ENCODE measurements around the gene ZNF346.

Gene ZNF346

GRCh38 chr5:177029498-177029897, 7.0 kb downstream of the ZNF346 start:
- no peak overlapping the region for H3K9ac ChIP-seq (ENCODE audit: low read length in 5 of 5)
- no peaks in the 10 kb centered on the region for H3K4me1 ChIP-seq (ENCODE audit: control insufficient read depth in 5 of 5, insufficient read depth in 5 of 5, low read length in 5 of 5)
- no peaks in the 10 kb centered on the region for H3K27me3 ChIP-seq (ENCODE audit: control insufficient read depth in 5 of 5, insufficient read depth in 4 of 5, low read length in 5 of 5)
- H3K4me3 ChIP-seq (ENCODE audit: low read depth in 1 of 5, low read length in 5 of 5) = no peak overlapping the region
- H3K9me3 ChIP-seq (ENCODE audit: control insufficient read depth in 5 of 5, low read length in 5 of 5) = peaks cover 0 to 5% (median 0%) of the 10 kb centered on the region in 5 donors
- no peak overlapping the region for H3K27ac ChIP-seq (ENCODE audit: low read depth, low read length)
- no peaks in the 10 kb centered on the region for H3K36me3 ChIP-seq (ENCODE audit: control insufficient read depth in 5 of 5, insufficient read depth in 5 of 5, low read length in 5 of 5)

- no peak overlapping the region for H3K4me3 ChIP-seq (ENCODE audit: low read depth in 1 of 5, low read length in 5 of 5)
- H3K27me3 ChIP-seq (ENCODE audit: control insufficient read depth in 5 of 5, insufficient read depth in 4 of 5, low read length in 5 of 5) = no peaks in the 10 kb centered on the region
- peaks cover 1 to 3% (median 2%) of the 10 kb centered on the region in 5 donors for H3K36me3 ChIP-seq (ENCODE audit: control insufficient read depth in 5 of 5, insufficient read depth in 5 of 5, low read length in 5 of 5)
Observed at GRCh38 chr5:177035976-177036375, 13.5 kb downstream of the ZNF346 start.

GRCh38 chr5:177036443-177036842, 13.9 kb downstream of the ZNF346 start:
- Histone ChIP-seq H3K9ac (ENCODE audit: low read length in 5 of 5) (no peak overlapping the region), H3K27me3 (ENCODE audit: control insufficient read depth in 5 of 5, insufficient read depth in 4 of 5, low read length in 5 of 5) (no peaks in the 10 kb centered on the region), H3K4me3 (ENCODE audit: low read depth in 1 of 5, low read length in 5 of 5) (no peak overlapping the region), H3K4me1 (ENCODE audit: control insufficient read depth in 5 of 5, insufficient read depth in 5 of 5, low read length in 5 of 5) (peaks cover 0 to 12% (median 0%) of the 10 kb centered on the region in 5 donors), H3K27ac (ENCODE audit: low read depth, low read length) (no peak overlapping the region), H3K9me3 (ENCODE audit: control insufficient read depth in 5 of 5, low read length in 5 of 5) (peaks cover 0 to 1% (median 0%) of the 10 kb centered on the region in 5 donors), H3K36me3 (ENCODE audit: control insufficient read depth in 5 of 5, insufficient read depth in 5 of 5, low read length in 5 of 5) (peaks cover 3 to 6% (median 5%) of the 10 kb centered on the region in 5 donors)

More at GRCh38 chr5:177035976-177036375, 13.5 kb downstream of the ZNF346 start:
- Histone ChIP-seq H3K27ac (ENCODE audit: low read depth, low read length) (no peak overlapping the region), H3K4me1 (ENCODE audit: control insufficient read depth in 5 of 5, insufficient read depth in 5 of 5, low read length in 5 of 5) (peaks cover 0 to 12% (median 0%) of the 10 kb centered on the region in 5 donors), H3K9me3 (ENCODE audit: control insufficient read depth in 5 of 5, low read length in 5 of 5) (peaks cover 0 to 5% (median 0%) of the 10 kb centered on the region in 5 donors), H3K9ac (ENCODE audit: low read length in 5 of 5) (no peak overlapping the region)

- Histone ChIP-seq H3K36me3 (ENCODE audit: control insufficient read depth in 5 of 5, insufficient read depth in 5 of 5, low read length in 5 of 5) (peaks cover 5 to 10% (median 7%) of the 10 kb centered on the region in 5 donors), H3K4me3 (ENCODE audit: low read depth in 1 of 5, low read length in 5 of 5) (no peak overlapping the region), H3K9me3 (ENCODE audit: control insufficient read depth in 5 of 5, low read length in 5 of 5) (no peaks in the 10 kb centered on the region), H3K9ac (ENCODE audit: low read length in 5 of 5) (no peak overlapping the region), H3K27me3 (ENCODE audit: control insufficient read depth in 5 of 5, insufficient read depth in 4 of 5, low read length in 5 of 5) (no peaks in the 10 kb centered on the region), H3K4me1 (ENCODE audit: control insufficient read depth in 5 of 5, insufficient read depth in 5 of 5, low read length in 5 of 5) (peaks cover 0 to 12% (median 0%) of the 10 kb centered on the region in 5 donors), H3K27ac (ENCODE audit: low read depth, low read length) (no peak overlapping the region)
Observed at GRCh38 chr5:177036921-177037320, 14.4 kb downstream of the ZNF346 start.

- H3K4me1 ChIP-seq (ENCODE audit: control insufficient read depth in 5 of 5, insufficient read depth in 5 of 5, low read length in 5 of 5) = peaks cover 0 to 25% (median 0%) of the 10 kb centered on the region in 5 donors
- H3K27me3 ChIP-seq (ENCODE audit: control insufficient read depth in 5 of 5, insufficient read depth in 4 of 5, low read length in 5 of 5) = no peaks in the 10 kb centered on the region
- H3K9ac ChIP-seq (ENCODE audit: low read length in 5 of 5) = no peak overlapping the region
- no peak overlapping the region for H3K4me3 ChIP-seq (ENCODE audit: low read depth in 1 of 5, low read length in 5 of 5)
- H3K36me3 ChIP-seq (ENCODE audit: control insufficient read depth in 5 of 5, insufficient read depth in 5 of 5, low read length in 5 of 5) = peaks cover 6 to 38% (median 28%) of the 10 kb centered on the region in 5 donors
- H3K9me3 ChIP-seq (ENCODE audit: control insufficient read depth in 5 of 5, low read length in 5 of 5) = no peaks in the 10 kb centered on the region
- no peak overlapping the region for H3K27ac ChIP-seq (ENCODE audit: low read depth, low read length)
Observed at GRCh38 chr5:177040814-177041420, 18.4 kb downstream of the ZNF346 start.

- H3K9me3 ChIP-seq (ENCODE audit: control insufficient read depth in 5 of 5, low read length in 5 of 5) = no peaks in the 10 kb centered on the region
- H3K27me3 ChIP-seq (ENCODE audit: control insufficient read depth in 5 of 5, insufficient read depth in 4 of 5, low read length in 5 of 5) = no peaks in the 10 kb centered on the region
- no peak overlapping the region for H3K4me3 ChIP-seq (ENCODE audit: low read depth in 1 of 5, low read length in 5 of 5)
- no peak overlapping the region for H3K9ac ChIP-seq (ENCODE audit: low read length in 5 of 5)
- no peak overlapping the region for H3K27ac ChIP-seq (ENCODE audit: low read depth, low read length)
- peaks cover 0 to 15% (median 0%) of the 10 kb centered on the region in 5 donors for H3K4me1 ChIP-seq (ENCODE audit: control insufficient read depth in 5 of 5, insufficient read depth in 5 of 5, low read length in 5 of 5)
- peaks cover 6 to 40% (median 28%) of the 10 kb centered on the region in 5 donors for H3K36me3 ChIP-seq (ENCODE audit: control insufficient read depth in 5 of 5, insufficient read depth in 5 of 5, low read length in 5 of 5)
Observed at GRCh38 chr5:177041936-177042335, 19.4 kb downstream of the ZNF346 start.

- Histone ChIP-seq H3K9me3 (ENCODE audit: control insufficient read depth in 5 of 5, low read length in 5 of 5) (no peaks in the 10 kb centered on the region), H3K27me3 (ENCODE audit: control insufficient read depth in 5 of 5, insufficient read depth in 4 of 5, low read length in 5 of 5) (no peaks in the 10 kb centered on the region), H3K36me3 (ENCODE audit: control insufficient read depth in 5 of 5, insufficient read depth in 5 of 5, low read length in 5 of 5) (peaks cover 6 to 45% (median 29%) of the 10 kb centered on the region in 5 donors), H3K27ac (ENCODE audit: low read depth, low read length) (no peak overlapping the region), H3K9ac (ENCODE audit: low read length in 5 of 5) (no peak overlapping the region), H3K4me1 (ENCODE audit: control insufficient read depth in 5 of 5, insufficient read depth in 5 of 5, low read length in 5 of 5) (peaks cover 0 to 13% (median 0%) of the 10 kb centered on the region in 5 donors), H3K4me3 (ENCODE audit: low read depth in 1 of 5, low read length in 5 of 5) (no peak overlapping the region)
Observed at GRCh38 chr5:177043114-177043513, 20.6 kb downstream of the ZNF346 start.

GRCh38 chr5:177043958-177044357, 21.5 kb downstream of the ZNF346 start:
- no peaks in the 10 kb centered on the region for H3K9me3 ChIP-seq (ENCODE audit: control insufficient read depth in 5 of 5, low read length in 5 of 5)
- peaks cover 8 to 52% (median 32%) of the 10 kb centered on the region in 5 donors for H3K36me3 ChIP-seq (ENCODE audit: control insufficient read depth in 5 of 5, insufficient read depth in 5 of 5, low read length in 5 of 5)
- no peak overlapping the region for H3K27ac ChIP-seq (ENCODE audit: low read depth, low read length)
- peak overlapping the region in 1 of 5 donors; percentile 47 for H3K9ac ChIP-seq (ENCODE audit: low read length in 5 of 5)
- no peak overlapping the region for H3K4me3 ChIP-seq (ENCODE audit: low read depth in 1 of 5, low read length in 5 of 5)
- peaks cover 0 to 13% (median 0%) of the 10 kb centered on the region in 5 donors for H3K4me1 ChIP-seq (ENCODE audit: control insufficient read depth in 5 of 5, insufficient read depth in 5 of 5, low read length in 5 of 5)
- H3K27me3 ChIP-seq (ENCODE audit: control insufficient read depth in 5 of 5, insufficient read depth in 4 of 5, low read length in 5 of 5) = no peaks in the 10 kb centered on the region

- Histone ChIP-seq H3K4me1 (ENCODE audit: control insufficient read depth in 5 of 5, insufficient read depth in 5 of 5, low read length in 5 of 5) (peaks cover 0 to 13% (median 0%) of the 10 kb centered on the region in 5 donors), H3K36me3 (ENCODE audit: control insufficient read depth in 5 of 5, insufficient read depth in 5 of 5, low read length in 5 of 5) (peaks cover 14 to 59% (median 38%) of the 10 kb centered on the region in 5 donors), H3K27ac (ENCODE audit: low read depth, low read length) (no peak overlapping the region), H3K9ac (ENCODE audit: low read length in 5 of 5) (no peak overlapping the region), H3K27me3 (ENCODE audit: control insufficient read depth in 5 of 5, insufficient read depth in 4 of 5, low read length in 5 of 5) (no peaks in the 10 kb centered on the region), H3K4me3 (ENCODE audit: low read depth in 1 of 5, low read length in 5 of 5) (no peak overlapping the region), H3K9me3 (ENCODE audit: control insufficient read depth in 5 of 5, low read length in 5 of 5) (no peaks in the 10 kb centered on the region)
Observed at GRCh38 chr5:177044641-177045040, 22.1 kb downstream of the ZNF346 start.

GRCh38 chr5:177045631-177046030, 23.1 kb downstream of the ZNF346 start:
- Histone ChIP-seq H3K27ac (ENCODE audit: low read depth, low read length) (no peak overlapping the region), H3K36me3 (ENCODE audit: control insufficient read depth in 5 of 5, insufficient read depth in 5 of 5, low read length in 5 of 5) (peaks cover 14 to 66% (median 41%) of the 10 kb centered on the region in 5 donors), H3K9me3 (ENCODE audit: control insufficient read depth in 5 of 5, low read length in 5 of 5) (no peaks in the 10 kb centered on the region), H3K9ac (ENCODE audit: low read length in 5 of 5) (no peak overlapping the region), H3K4me3 (ENCODE audit: low read depth in 1 of 5, low read length in 5 of 5) (no peak overlapping the region), H3K27me3 (ENCODE audit: control insufficient read depth in 5 of 5, insufficient read depth in 4 of 5, low read length in 5 of 5) (no peaks in the 10 kb centered on the region), H3K4me1 (ENCODE audit: control insufficient read depth in 5 of 5, insufficient read depth in 5 of 5, low read length in 5 of 5) (peaks cover 0 to 13% (median 0%) of the 10 kb centered on the region in 5 donors)
